HG03095 (cell line): Measurements from ENCODE around the gene MAGEA8.
"Not testable (repeated sequence)": the region's sequence is repeated elsewhere in the genome, so short reads cannot be mapped to it uniquely, and the experiment has no call there.

Experiments
- ATAC-seq: cut with Tn5 transposase; IDR thresholded peaks from one replicate; pipeline ENCODE4 v1.9.1; 2021; ENCODE audit warnings: moderate library complexity; ENCODE audit not compliant: unreplicated experiment

The MAGEA8 gene

GRCh38 chrX:149881081-149881711 lies at the start of gene MAGEA8:
MAGEA8 (plus strand) TSS chrX:149881183; CDS start chrX:149884273, 3,090 bp downstream.
- no peak for ATAC-seq

- no peak for ATAC-seq
Measured at GRCh38 chrX:149831473-149831872, 49.5 kb upstream of the MAGEA8 start.

- ATAC-seq: not testable (repeated sequence)
Measured at GRCh38 chrX:149836728-149837127, 44.3 kb upstream of the MAGEA8 start.

GRCh38 chrX:149837167-149837566 lies 43.8 kb upstream of the MAGEA8 start:
- ATAC-seq: no peak

- peak; percentile 50 for ATAC-seq
Measured at GRCh38 chrX:149837639-149838038, 43.3 kb upstream of the MAGEA8 start.

GRCh38 chrX:149841929-149842328 lies 39.1 kb upstream of the MAGEA8 start:
- ATAC-seq: no peak

- no peak for ATAC-seq
Measured at GRCh38 chrX:149845385-149845784, 35.6 kb upstream of the MAGEA8 start.

GRCh38 chrX:149846789-149847188 lies 34.2 kb upstream of the MAGEA8 start:
- ATAC-seq: no peak

GRCh38 chrX:149848855-149849254 lies 32.1 kb upstream of the MAGEA8 start:
- ATAC-seq: no peak

- ATAC-seq: no peak
Measured at GRCh38 chrX:149849787-149850186, 31.2 kb upstream of the MAGEA8 start.

- ATAC-seq: no peak
Measured at GRCh38 chrX:149851864-149852263, 29.1 kb upstream of the MAGEA8 start.

- no peak for ATAC-seq
Measured at GRCh38 chrX:149853925-149854324, 27.1 kb upstream of the MAGEA8 start.

GRCh38 chrX:149858592-149858991 lies 22.4 kb upstream of the MAGEA8 start:
- ATAC-seq: no peak

GRCh38 chrX:149860445-149860844 lies 20.5 kb upstream of the MAGEA8 start:
- ATAC-seq: no peak

GRCh38 chrX:149865390-149865789 lies 15.6 kb upstream of the MAGEA8 start:
- ATAC-seq: no peak

- ATAC-seq: no peak
Measured at GRCh38 chrX:149867488-149867887, 13.5 kb upstream of the MAGEA8 start.

- ATAC-seq: no peak
Measured at GRCh38 chrX:149870840-149871239, 10.1 kb upstream of the MAGEA8 start.

- ATAC-seq: no peak
Measured at GRCh38 chrX:149871433-149871832, 9.6 kb upstream of the MAGEA8 start.

GRCh38 chrX:149871940-149872339 lies 9.0 kb upstream of the MAGEA8 start:
- ATAC-seq: no peak

GRCh38 chrX:149877157-149877556 lies 3.8 kb upstream of the MAGEA8 start:
- no peak for ATAC-seq

- no peak for ATAC-seq
Measured at GRCh38 chrX:149877636-149878035, 3.3 kb upstream of the MAGEA8 start.

GRCh38 chrX:149890828-149891227 lies 9.8 kb downstream of the MAGEA8 start:
- not testable (repeated sequence) for ATAC-seq

- ATAC-seq: no peak
Measured at GRCh38 chrX:149898554-149898953, 17.6 kb downstream of the MAGEA8 start.
